GM23338 (cell line): ENCODE results near the gene GPR4. TPM values are rescaled to one million over a fixed set of nuclear protein-coding genes. Genes with fewer than 3 reads are reported as not detected.

Source experiments
- ATAC-seq: fragments of 200-7000 bp; cut with Tn5 transposase; 3 replicates; pipeline ENCODE4 v1.9.1; 2020
- DNase-seq: peaks from one replicate; pipeline ENCODE4 v3.0.0-alpha.2; 2015; ENCODE audit warnings: low spot score
- H2AFZ ChIP-seq: fragments of 200-600 bp; sonication (generic); 2 replicates; pipeline ENCODE4 v1.8.0; 2016; ENCODE audit warnings: antibody characterized with exemption, mild to moderate bottlenecking, moderate library complexity
- H3F3A ChIP-seq: fragments of 200-600 bp; sonication (generic); replicated peaks from 2 replicates; pipeline ENCODE4 v1.8.0; 2017; ENCODE audit warnings: antibody characterized with exemption, mixed run types, low read depth
- H3K27ac ChIP-seq: fragments of 200-600 bp; sonication (generic); 2 replicates; pipeline ENCODE4 v1.6.1; 2016; ENCODE audit warnings: low read depth
- H3K27me3 ChIP-seq: fragments of 200-600 bp; sonication (generic); 2 replicates; pipeline ENCODE4 v1.8.0; 2016; ENCODE audit warnings: mild to moderate bottlenecking, mixed run types, moderate library complexity; ENCODE audit not compliant: insufficient read depth
- H3K36me3 ChIP-seq: fragments of 200-600 bp; sonication (generic); 2 replicates; pipeline ENCODE4 v1.8.0; 2016; ENCODE audit warnings: mild to moderate bottlenecking; ENCODE audit not compliant: insufficient read depth
- H3K4me1 ChIP-seq: fragments of 200-600 bp; sonication (generic); 2 replicates; pipeline ENCODE4 v1.8.0; 2016; ENCODE audit warnings: mild to moderate bottlenecking, moderate library complexity; ENCODE audit not compliant: insufficient read depth
- H3K4me2 ChIP-seq: fragments of 200-600 bp; sonication (generic); 2 replicates; pipeline ENCODE4 v1.7.1; 2017; ENCODE audit warnings: mixed run types
- H3K4me3 ChIP-seq: fragments of 200-600 bp; sonication (generic); 2 replicates; pipeline ENCODE4 v1.6.1; 2016; ENCODE audit warnings: mixed run types
- H3K79me2 ChIP-seq: fragments of 200-600 bp; sonication (generic); replicated peaks from 2 replicates; pipeline ENCODE4 v1.8.0; 2017; ENCODE audit warnings: mild to moderate bottlenecking; ENCODE audit not compliant: insufficient read depth
- H3K9me2 ChIP-seq: fragments of 200-600 bp; sonication (generic); 2 replicates; pipeline ENCODE4 v1.8.0; 2017; ENCODE audit not compliant: insufficient read depth
- H4K20me1 ChIP-seq: fragments of 200-600 bp; sonication (generic); replicated peaks from 2 replicates; pipeline ENCODE4 v1.8.0; 2017; ENCODE audit warnings: mild to moderate bottlenecking; ENCODE audit not compliant: insufficient read depth
- H3K27ac Mint-ChIP-seq: 2 replicates; pipeline ENCODE4 v1.8.0; 2020; ENCODE audit warnings: inconsistent platforms, mild to moderate bottlenecking, moderate library complexity, mixed read lengths
- H3K27me3 Mint-ChIP-seq: 3 replicates; pipeline ENCODE4 v1.8.0; 2022; ENCODE audit warnings: low read depth, mild to moderate bottlenecking, moderate library complexity, mixed read lengths, inconsistent platforms; ENCODE audit not compliant: insufficient read depth, poor library complexity
- H3K36me3 Mint-ChIP-seq: 3 replicates; pipeline ENCODE4 v1.8.0; 2021; ENCODE audit warnings: low read depth, mild to moderate bottlenecking, inconsistent platforms, moderate library complexity, mixed read lengths
- H3K4me1 Mint-ChIP-seq: 3 replicates; pipeline ENCODE4 v1.8.0; 2020; ENCODE audit warnings: mild to moderate bottlenecking, inconsistent platforms, mixed read lengths
- H3K4me3 Mint-ChIP-seq: 3 replicates; pipeline ENCODE4 v1.8.0; 2021; ENCODE audit warnings: moderate library complexity, mild to moderate bottlenecking, inconsistent platforms, mixed read lengths
- H3K9me3 Mint-ChIP-seq: 3 replicates; pipeline ENCODE4 v1.8.0; 2020; ENCODE audit warnings: moderate library complexity, mild to moderate bottlenecking, inconsistent platforms, mixed read lengths
- CREB1 ChIP-seq: fragments of 250-450 bp; sonication (Bioruptor Pico); IDR thresholded peaks from 2 replicates; pipeline ENCODE4 v1.5.0; 2020; ENCODE audit warnings: low read depth, mild to moderate bottlenecking, moderate library complexity
- ETS1 ChIP-seq: IDR thresholded peaks from 2 replicates; pipeline ENCODE4 v1.6.1; 2016; ENCODE audit warnings: antibody characterized with exemption
- NANOG ChIP-seq: IDR thresholded peaks from 2 replicates; pipeline ENCODE4 v1.6.1; 2016; ENCODE audit warnings: antibody characterized with exemption, borderline replicate concordance
- REST ChIP-seq: IDR thresholded peaks from one replicate; pipeline ENCODE4 v1.6.1; 2018; ENCODE audit warnings: antibody characterized with exemption; ENCODE audit not compliant: unreplicated experiment
- STAT1 ChIP-seq: IDR thresholded peaks from one replicate; pipeline ENCODE4 v1.6.1; 2016; ENCODE audit warnings: antibody characterized with exemption; ENCODE audit not compliant: unreplicated experiment
- ZNF114 ChIP-seq: fragments of 250-450 bp; sonication (Bioruptor Pico); IDR thresholded peaks from 2 replicates; pipeline ENCODE4 v1.5.0; 2020; ENCODE audit warnings: mild to moderate bottlenecking, moderate library complexity
- ZNF462 ChIP-seq: fragments of 250-450 bp; sonication (Bioruptor Pico); IDR thresholded peaks from 2 replicates; pipeline ENCODE4 v1.5.0; 2020; ENCODE audit warnings: mild to moderate bottlenecking, moderate library complexity
- polyA plus RNA-seq: library from polyadenylated mRNA; unstranded; fragments of >200 nt; fragmentation: Nextera tagmentation; extraction: Ambion mirVana; gene quantifications from 2 replicates; pipeline ENCODE4 v1.2.1, GENCODE V29; 2016
- total RNA-seq: library from RNA; depleted of rRNA; stranded (reverse); fragments of >200 nt; shearing (Covaris generic); gene quantifications from 2 replicates; pipeline ENCODE4 v1.2.3, GENCODE V29; 2014

GPR4 gene
- total and polyA plus RNA-seq, 2 experiments from 2014 or later: 0.06 to 0.14 TPM

GRCh38 chr19:45597425-45598111 lies 4.4 kb downstream of the GPR4 start (continued):
- TF ChIP-seq ZNF462 (CRISPR knock-in tag) (no peak), CREB1 (CRISPR knock-in tag) (no peak)

GRCh38 chr19:45595814-45596213 lies 6.2 kb downstream of the GPR4 start:
- H3K36me3 Mint-ChIP-seq: no peaks in the 10 kb centered on the region; the same call in 2 of the 3 replicates
- Histone ChIP-seq H3K4me2 (no peak overlapping the region), H2AFZ (no peak overlapping the region), H3K27ac (no peak overlapping the region), H3K4me1 (peaks cover 40% of the 10 kb centered on the region), H3F3A (peaks cover 12% of the 10 kb centered on the region; the same call in 1 of the 2 replicates), H4K20me1 (no peaks in the 10 kb centered on the region), H3K27me3 (peaks cover 79% of the 10 kb centered on the region), H3K79me2 (no peaks in the 10 kb centered on the region), H3K4me3 (no peak overlapping the region), H3K9me2 (no peaks in the 10 kb centered on the region), H3K36me3 (no peaks in the 10 kb centered on the region)
- H3K27me3 Mint-ChIP-seq: peaks cover 51% of the 10 kb centered on the region
- ATAC-seq (no peak), DNase-seq (no peak)
- H3K4me3 Mint-ChIP-seq: no peak overlapping the region; the same call in 2 of the 3 replicates
- H3K27ac Mint-ChIP-seq: no peak overlapping the region
- peaks cover 8% of the 10 kb centered on the region; the same call in 2 of the 3 replicates for H3K9me3 Mint-ChIP-seq
- TF ChIP-seq REST (no peak), NANOG (no peak), STAT1 (no peak), ZNF114 (CRISPR knock-in tag) (no peak), ETS1 (no peak)
- peaks cover 40% of the 10 kb centered on the region for H3K4me1 Mint-ChIP-seq
